Panc1 (cell line): ENCODE results near the gene AP4M1. TPM values are rescaled to one million over a fixed set of nuclear protein-coding genes. Genes with fewer than 3 reads are reported as not detected.

ENCODE experiments used
- ATAC-seq: fragments of 200-7000 bp; cut with Tn5 transposase; 2 replicates; pipeline ENCODE4 v1.9.1; 2020; ENCODE audit warnings: mild to moderate bottlenecking, moderate library complexity
- BruUV-seq: library from RNA; stranded (reverse); fragments of 400-500 nt; replicated peaks from 2 replicates; lab custom pipeline; 2021; lab: Mats Ljungman, UMichigan
- CTCF ChIA-PET: fragments of 300-600 bp; sonication (Branson Sonifier 250); formaldehyde crosslinking; loops from one replicate; lab custom pipeline; 2022; ENCODE audit warnings: antibody characterized with exemption; lab: Charles Lee
- POLR2A ChIA-PET: fragments of 300-600 bp; sonication (Branson Sonifier 250); formaldehyde crosslinking; loops from one replicate; lab custom pipeline; 2022; ENCODE audit warnings: antibody characterized with exemption; lab: Charles Lee
- DNase-seq: peaks from one replicate; pipeline ENCODE4 v3.0.0-alpha.2; 2010; ENCODE audit warnings: low read depth, low spot score
- H3K27ac ChIP-seq: 2 replicates; pipeline ENCODE4 v1.5.1; 2011; ENCODE audit warnings: mild to moderate bottlenecking, low read length, inconsistent platforms
- H3K27me3 ChIP-seq: fragments of 200-500 bp; sonication (Bioruptor generic); 2 replicates; pipeline ENCODE4 v1.6.0; 2014; ENCODE audit warnings: low read length, inconsistent platforms; ENCODE audit not compliant: control insufficient read depth, insufficient read depth
- H3K36me3 ChIP-seq: fragments of 200-500 bp; sonication (Bioruptor generic); 2 replicates; pipeline ENCODE4 v1.5.1; 2014; ENCODE audit warnings: inconsistent platforms, mild to moderate bottlenecking, low read length, moderate library complexity; ENCODE audit not compliant: control insufficient read depth, insufficient read depth
- H3K4me1 ChIP-seq: 2 replicates; pipeline ENCODE4 v1.5.1; 2011; ENCODE audit warnings: inconsistent platforms, mild to moderate bottlenecking, low read length, moderate library complexity; ENCODE audit not compliant: control insufficient read depth, insufficient read depth
- H3K4me3 ChIP-seq, 2 experiments: 2 replicates each; pipeline ENCODE4 v1.5.1; 2011 to 2012; ENCODE audit warnings: low read depth in 2 of 2, low read length in 2 of 2, mild to moderate bottlenecking in 2 of 2, inconsistent platforms in 1 of 2, moderate library complexity in 1 of 2
- H3K9me3 ChIP-seq: fragments of 200-500 bp; sonication (Bioruptor generic); 2 replicates; pipeline ENCODE4 v1.5.1; 2014; ENCODE audit warnings: low read depth, mild to moderate bottlenecking, inconsistent platforms, low read length, moderate library complexity; ENCODE audit not compliant: control insufficient read depth, insufficient read depth
- POLR2AphosphoS5 ChIP-seq: IDR thresholded peaks from 2 replicates; pipeline ENCODE4 v1.6.1; 2012; ENCODE audit warnings: mild to moderate bottlenecking, low read depth, low read length, moderate library complexity
- SIN3A ChIP-seq: IDR thresholded peaks from 2 replicates; pipeline ENCODE4 v1.6.1; 2012; ENCODE audit warnings: low read depth, mild to moderate bottlenecking, low read length, moderate library complexity, borderline replicate concordance; ENCODE audit not compliant: insufficient read depth
- TCF7L2 ChIP-seq: IDR thresholded peaks from 2 replicates; pipeline ENCODE4 v1.6.1; 2011; ENCODE audit warnings: mild to moderate bottlenecking, low read depth, low read length, inconsistent platforms
- in situ Hi-C: cut with HindIII; loops from 2 replicates; pipeline ENCODE4 v1.10.0; 2016; ENCODE audit warnings: low sequenced_read_pairs, low pct_unique_long_range_greater_than_20kb
- intact Hi-C: fragments of 100-400 bp; cut with micrococcal nuclease; formaldehyde crosslinking; loops from one replicate; pipeline ENCODE4 v1.10.0; 2022; ENCODE audit not compliant: unreplicated experiment
- total RNA-seq: library from RNA; stranded (reverse); gene quantifications from one replicate; pipeline ENCODE4 v1.2.1, GENCODE V29; 2021; ENCODE audit not compliant: unreplicated experiment
- TF ChIP-seq, protein P1 (sequence below): fragments of 450-650 bp; IDR thresholded peaks from 2 replicates; pipeline ENCODE4 v1.5.1; 2017; ENCODE audit warnings: mild to moderate bottlenecking
- TF ChIP-seq, protein P2 (sequence below), 2 experiments: IDR thresholded peaks; 2 replicates each; pipeline ENCODE4 v1.6.1; 2011 to 2012; ENCODE audit warnings: low read depth in 2 of 2, control low read depth in 1 of 2, low read length in 1 of 2, mild to moderate bottlenecking in 1 of 2, moderate library complexity in 1 of 2; ENCODE audit not compliant: insufficient read depth in 1 of 2

Gene AP4M1
- total RNA-seq, 1 experiment from 2014 or later: 42.6 TPM

DNA sequence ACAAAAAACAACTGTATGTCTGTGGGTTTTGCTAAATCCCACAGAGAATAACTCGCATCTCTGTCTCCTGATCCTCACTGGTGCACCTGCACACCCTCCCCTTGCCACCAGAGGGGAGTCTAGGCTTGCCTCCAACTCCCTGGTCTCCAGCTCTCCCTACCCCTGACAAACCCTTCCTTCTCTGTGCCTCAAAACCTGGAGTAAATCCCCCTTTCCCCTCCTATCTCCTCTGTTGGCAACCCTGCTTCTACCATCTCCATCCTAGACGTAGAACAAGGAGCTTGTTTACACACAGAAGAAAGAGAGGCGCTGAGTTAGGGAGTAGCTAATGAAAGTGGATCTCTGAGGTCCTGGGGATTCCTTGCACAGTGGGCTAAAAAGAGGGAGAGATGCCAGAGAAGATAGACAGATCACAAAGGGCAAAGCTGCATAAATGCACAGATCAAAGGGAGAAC lies 31.3 kb downstream of the AP4M1 start:
- peak; percentile 88 for ATAC-seq
- Histone ChIP-seq H3K27ac (no peak overlapping the region), H3K27me3 (no peaks in the 10 kb centered on the region), H3K4me1 (0 out of 2 replicates have a peak, but pooled peaks cover 7% of the 10 kb centered on the region), H3K9me3 (no peaks in the 10 kb centered on the region), H3K36me3 (no peaks in the 10 kb centered on the region), H3K4me3 (no peak overlapping the region)
- DNase-seq: peak; percentile 74
- intact Hi-C loops: loop anchor here (5.0 kb wide), 1 partner anchor 85 kb away; the partner anchor contains the start of gene PVRIG
- POLR2A ChIA-PET: no interaction called here
- TF ChIP-seq, protein P1, sequence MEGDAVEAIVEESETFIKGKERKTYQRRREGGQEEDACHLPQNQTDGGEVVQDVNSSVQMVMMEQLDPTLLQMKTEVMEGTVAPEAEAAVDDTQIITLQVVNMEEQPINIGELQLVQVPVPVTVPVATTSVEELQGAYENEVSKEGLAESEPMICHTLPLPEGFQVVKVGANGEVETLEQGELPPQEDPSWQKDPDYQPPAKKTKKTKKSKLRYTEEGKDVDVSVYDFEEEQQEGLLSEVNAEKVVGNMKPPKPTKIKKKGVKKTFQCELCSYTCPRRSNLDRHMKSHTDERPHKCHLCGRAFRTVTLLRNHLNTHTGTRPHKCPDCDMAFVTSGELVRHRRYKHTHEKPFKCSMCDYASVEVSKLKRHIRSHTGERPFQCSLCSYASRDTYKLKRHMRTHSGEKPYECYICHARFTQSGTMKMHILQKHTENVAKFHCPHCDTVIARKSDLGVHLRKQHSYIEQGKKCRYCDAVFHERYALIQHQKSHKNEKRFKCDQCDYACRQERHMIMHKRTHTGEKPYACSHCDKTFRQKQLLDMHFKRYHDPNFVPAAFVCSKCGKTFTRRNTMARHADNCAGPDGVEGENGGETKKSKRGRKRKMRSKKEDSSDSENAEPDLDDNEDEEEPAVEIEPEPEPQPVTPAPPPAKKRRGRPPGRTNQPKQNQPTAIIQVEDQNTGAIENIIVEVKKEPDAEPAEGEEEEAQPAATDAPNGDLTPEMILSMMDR: peak; percentile 96
- TF ChIP-seq TCF7L2: no peak
- in situ Hi-C loops: no loop called here
- no TSS peak for BruUV-seq
- CTCF ChIA-PET: interaction anchor here (0.5 to 1.2 kb wide), 8 partner anchors 12 to 213 kb away, joined by 3 to 16 read pairs (median 4); no protein-coding TSS in a partner anchor

DNA sequence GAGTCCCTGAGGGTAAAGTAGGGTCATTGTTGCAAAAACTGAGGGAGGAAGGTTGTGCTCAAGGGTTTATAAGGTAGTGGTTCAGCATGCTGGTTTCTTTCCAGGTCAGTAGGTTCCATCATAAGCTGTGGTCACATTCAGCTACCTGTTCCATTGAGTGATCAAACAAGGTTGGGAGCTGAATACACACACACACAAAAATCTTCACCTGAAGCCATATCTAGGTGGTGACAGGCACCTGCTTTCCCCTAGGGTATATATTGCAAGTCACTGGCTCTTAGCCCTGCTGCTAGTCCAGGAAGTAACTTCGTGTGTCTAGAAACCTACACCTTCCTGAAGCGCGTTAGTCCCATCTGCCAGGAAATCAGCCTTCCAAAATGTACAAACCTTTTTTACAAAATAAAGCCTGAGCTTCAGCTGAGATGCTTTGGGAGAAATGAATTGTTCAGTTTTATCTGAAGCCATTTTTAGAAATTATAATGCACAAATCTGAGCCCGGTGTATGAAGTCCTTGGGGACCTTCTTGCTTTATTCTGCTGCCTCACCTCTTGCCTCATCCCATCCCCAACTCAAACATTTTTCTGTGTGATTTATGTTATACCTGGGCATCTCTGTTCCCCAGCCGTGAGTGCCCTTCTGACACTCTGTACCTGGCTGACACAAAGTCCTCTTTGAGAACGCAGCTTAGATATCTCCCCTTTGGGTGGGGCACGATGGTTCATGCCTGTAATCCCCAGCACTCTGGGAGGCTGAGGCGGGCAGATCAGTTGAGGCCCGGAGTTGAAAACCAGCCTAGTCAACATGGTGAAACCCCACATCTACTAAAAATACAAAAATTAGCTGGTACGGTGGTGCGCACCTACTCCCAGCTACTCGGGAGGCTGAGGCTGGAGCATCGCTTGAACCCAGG lies 36.7 kb downstream of the AP4M1 start:
- in situ Hi-C loops (no loop called here), intact Hi-C loops (no loop called here)
- H3K27me3 ChIP-seq: no peaks in the 10 kb centered on the region
- POLR2A ChIA-PET: no interaction called here
- ATAC-seq: no peak
- no peaks in the 10 kb centered on the region for H3K4me1 ChIP-seq
- no TSS peak for BruUV-seq
- no peak for DNase-seq
- TF ChIP-seq, protein P2, sequence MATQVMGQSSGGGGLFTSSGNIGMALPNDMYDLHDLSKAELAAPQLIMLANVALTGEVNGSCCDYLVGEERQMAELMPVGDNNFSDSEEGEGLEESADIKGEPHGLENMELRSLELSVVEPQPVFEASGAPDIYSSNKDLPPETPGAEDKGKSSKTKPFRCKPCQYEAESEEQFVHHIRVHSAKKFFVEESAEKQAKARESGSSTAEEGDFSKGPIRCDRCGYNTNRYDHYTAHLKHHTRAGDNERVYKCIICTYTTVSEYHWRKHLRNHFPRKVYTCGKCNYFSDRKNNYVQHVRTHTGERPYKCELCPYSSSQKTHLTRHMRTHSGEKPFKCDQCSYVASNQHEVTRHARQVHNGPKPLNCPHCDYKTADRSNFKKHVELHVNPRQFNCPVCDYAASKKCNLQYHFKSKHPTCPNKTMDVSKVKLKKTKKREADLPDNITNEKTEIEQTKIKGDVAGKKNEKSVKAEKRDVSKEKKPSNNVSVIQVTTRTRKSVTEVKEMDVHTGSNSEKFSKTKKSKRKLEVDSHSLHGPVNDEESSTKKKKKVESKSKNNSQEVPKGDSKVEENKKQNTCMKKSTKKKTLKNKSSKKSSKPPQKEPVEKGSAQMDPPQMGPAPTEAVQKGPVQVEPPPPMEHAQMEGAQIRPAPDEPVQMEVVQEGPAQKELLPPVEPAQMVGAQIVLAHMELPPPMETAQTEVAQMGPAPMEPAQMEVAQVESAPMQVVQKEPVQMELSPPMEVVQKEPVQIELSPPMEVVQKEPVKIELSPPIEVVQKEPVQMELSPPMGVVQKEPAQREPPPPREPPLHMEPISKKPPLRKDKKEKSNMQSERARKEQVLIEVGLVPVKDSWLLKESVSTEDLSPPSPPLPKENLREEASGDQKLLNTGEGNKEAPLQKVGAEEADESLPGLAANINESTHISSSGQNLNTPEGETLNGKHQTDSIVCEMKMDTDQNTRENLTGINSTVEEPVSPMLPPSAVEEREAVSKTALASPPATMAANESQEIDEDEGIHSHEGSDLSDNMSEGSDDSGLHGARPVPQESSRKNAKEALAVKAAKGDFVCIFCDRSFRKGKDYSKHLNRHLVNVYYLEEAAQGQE (IDR thresholded peaks at IDR 0.05; ENCODE audit: insufficient read depth in 1 of 2, low read depth in 2 of 2, low read length in 1 of 2): no peak
- TF ChIP-seq SIN3A (no peak), TCF7L2 (no peak), POLR2AphosphoS5 (no peak)
- TF ChIP-seq, protein P1: no peak
- no peaks in the 10 kb centered on the region for H3K36me3 ChIP-seq
- no peak overlapping the region for H3K27ac ChIP-seq
- H3K4me3 ChIP-seq: no peak overlapping the region
- no peaks in the 10 kb centered on the region for H3K9me3 ChIP-seq
- CTCF ChIA-PET: interaction anchor here (0.8 kb wide), 1 partner anchor 10 kb away, joined by 4 read pairs; no protein-coding TSS in a partner anchor
